Measurements from ENCODE around the gene DNM1. TPM values are rescaled to one million over a fixed set of nuclear protein-coding genes. Genes with fewer than 3 reads are reported as not detected.

DNM1 gene
- total and polyA plus RNA-seq, 10 of the 15 experiments (the other 5 are each of a cell fraction or from before 2014, with no cell fraction given) = 0.06 to 0.67 (median 0.19) TPM; not detected in 3

- 0% methylated on average over 38 of the region's 67 CpGs for WGBS (ENCODE audit: insufficient coverage, insufficient replicate concordance, low lambda C conversion rate, missing lambda C conversion rate)
- Histone ChIP-seq H3K9me3 (replicated peaks; ENCODE audit: control insufficient read depth, insufficient read depth, low read length) (no peaks in the 10 kb centered on the region), H3K27ac (ENCODE audit: control insufficient read depth, insufficient read depth) (no peak overlapping the region), H3K79me2 (ENCODE audit: control insufficient read depth, insufficient read depth, low read length) (no peaks in the 10 kb centered on the region), H3K36me3 (ENCODE audit: control insufficient read depth in 2 of 2, insufficient read depth in 2 of 2, low read length in 1 of 2) (no peaks in the 10 kb centered on the region), H3K9ac (ENCODE audit: control insufficient read depth, insufficient read depth, low read length) (no peak overlapping the region), H3K4me3 (peak overlapping the region; percentile 63; the same call in 1 of the 2 replicates), H3K27me3 (replicated peaks in 1 of 2; ENCODE audit: control insufficient read depth in 2 of 2, insufficient read depth in 2 of 2, low read length in 1 of 2) (peaks cover 9 to 14% of the 10 kb centered on the region in 2 experiments; a peak in 3 of 4 replicates), H2AFZ (ENCODE audit: control insufficient read depth, low read depth, low read length) (no peak overlapping the region), H3K4me2 (ENCODE audit: control insufficient read depth, insufficient read depth) (peak overlapping the region; percentile 56), H3K4me1 (ENCODE audit: control insufficient read depth, insufficient read depth, low read length) (peaks cover 7% of the 10 kb centered on the region; the same call in 1 of the 2 replicates), H4K20me1 (ENCODE audit: control insufficient read depth, insufficient read depth) (no peaks in the 10 kb centered on the region)
- RAD21 ChIA-PET (ENCODE audit: unreplicated experiment) = interaction anchor here (0.7 kb wide), 1 partner anchor 79 kb away, joined by 3 read pairs; no protein-coding TSS in a partner anchor
- no peak for DNase-seq (ENCODE audit: low read depth, low spot score)
- no peak for FAIRE-seq
- SMC1A ChIA-PET (ENCODE audit: uncharacterized antibody, unreplicated experiment) = no interaction called here
- peak; percentile 66 for TF ChIP-seq MEF2B (IDR thresholded peaks at IDR 0.05; ENCODE audit: partially characterized antibody, poor library complexity, severe bottlenecking)
- TF ChIP-seq ELK1 (IDR thresholded peaks at IDR 0.05; ENCODE audit: low read depth, low read length) = no peak
- TF ChIP-seq BHLHE40 (IDR thresholded peaks at IDR 0.05; ENCODE audit: borderline replicate concordance in 1 of 2, low read depth in 2 of 2, low read length in 1 of 2) = peak in 1 of 2 experiments; percentile 20; a peak in 1 of 4 replicates
- no peak for TF ChIP-seq SUPT20H (IDR thresholded peaks at IDR 0.05; ENCODE audit: borderline replicate concordance, control insufficient read depth, low read depth, low read length)
- TF ChIP-seq IKZF1 (conservative IDR thresholded peaks at IDR 0.05) = peak; percentile 41
- no peak for TF ChIP-seq PAX8 (IDR thresholded peaks at IDR 0.05)
- TF ChIP-seq E2F4 (IDR thresholded peaks at IDR 0.05; ENCODE audit: low read depth, low read length) = no peak
- TF ChIP-seq IKZF2 (IDR thresholded peaks at IDR 0.05) = 0 out of 4 replicates have a peak, but pooled peaks of 1 of the 2 experiments have one; percentile 31
- TF ChIP-seq NR2F1 (conservative IDR thresholded peaks at IDR 0.05) = 0 out of 2 replicates have a peak, but pooled peaks have one; percentile 21
- CTCF ChIA-PET = interaction anchor here (1.3 kb wide), 1 partner anchor 13 kb away, joined by 7 read pairs; the partner anchor contains the start of gene CIZ1
- BruUV-seq (replicated peaks) = no TSS peak
- in situ Hi-C loops (cut with MboI) (no loop called here), intact Hi-C loops (cut with micrococcal nuclease; ENCODE audit: unreplicated experiment) (no loop called here)
- peak; percentile 13; the same call in 1 of the 3 replicates for ATAC-seq
- POLR2A ChIA-PET = no interaction called here
These were observed 750 bp downstream of the DNM1 start for GRCh38 chr9:128203707-128204551.
